Neural cell (in vitro differentiated cells): ENCODE results near the gene HAP1.

Source experiments
- CTCF ChIP-seq: fragments of 450-650 bp; IDR thresholded peaks from 2 replicates; pipeline ENCODE4 v1.5.1; 2014; ENCODE audit warnings: antibody characterized with exemption, mild to moderate bottlenecking, moderate library complexity; ENCODE audit not compliant: poor library complexity, severe bottlenecking
- TAF1 ChIP-seq: IDR thresholded peaks from 2 replicates; pipeline ENCODE4 v1.6.1; 2012; ENCODE audit warnings: low read depth

- no peak for TF ChIP-seq CTCF
- TF ChIP-seq TAF1, result no peak
Measured at GRCh38 chr17:41722231-41722630, 12.2 kb downstream of the HAP1 start.
